ENCODE measurements around the gene JUNB. TPM values are rescaled to one million over a fixed set of nuclear protein-coding genes. Genes with fewer than 3 reads are reported as not detected.
A peak's percentile ranks its signal among the peaks of the same experiment; 100 is the strongest.

Gene JUNB
- total and polyA plus RNA-seq, 2 of the 13 experiments (the other 11 are each of a cell fraction or from before 2014, with no cell fraction given) = 7.7 to 8.2 TPM

DNA sequence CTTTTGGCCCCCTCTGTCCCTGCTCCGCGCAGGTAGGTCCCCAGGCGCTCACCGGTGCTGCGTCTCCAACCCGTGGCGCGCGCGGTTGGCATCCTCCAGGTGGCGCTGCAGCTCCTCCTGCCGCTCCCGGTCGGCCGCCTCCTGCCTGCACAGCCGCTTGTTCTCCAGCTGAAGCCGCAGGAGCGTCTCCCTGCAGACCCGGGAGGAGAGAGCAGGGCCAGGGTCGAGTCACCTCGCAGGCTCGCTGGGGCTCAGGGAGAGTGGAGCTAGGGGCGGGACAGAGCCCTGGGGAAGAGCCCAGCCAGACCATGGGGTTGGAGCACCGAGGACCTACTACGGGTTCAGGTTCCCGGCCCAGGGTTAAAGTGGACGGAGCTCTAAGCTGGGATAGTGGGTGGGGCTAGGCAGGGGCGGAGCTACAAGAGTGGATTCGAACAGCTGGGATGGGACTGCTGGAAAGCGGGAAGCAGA, 25.2 kb upstream of the JUNB start (continued):
- TF ChIP-seq, protein P1, sequence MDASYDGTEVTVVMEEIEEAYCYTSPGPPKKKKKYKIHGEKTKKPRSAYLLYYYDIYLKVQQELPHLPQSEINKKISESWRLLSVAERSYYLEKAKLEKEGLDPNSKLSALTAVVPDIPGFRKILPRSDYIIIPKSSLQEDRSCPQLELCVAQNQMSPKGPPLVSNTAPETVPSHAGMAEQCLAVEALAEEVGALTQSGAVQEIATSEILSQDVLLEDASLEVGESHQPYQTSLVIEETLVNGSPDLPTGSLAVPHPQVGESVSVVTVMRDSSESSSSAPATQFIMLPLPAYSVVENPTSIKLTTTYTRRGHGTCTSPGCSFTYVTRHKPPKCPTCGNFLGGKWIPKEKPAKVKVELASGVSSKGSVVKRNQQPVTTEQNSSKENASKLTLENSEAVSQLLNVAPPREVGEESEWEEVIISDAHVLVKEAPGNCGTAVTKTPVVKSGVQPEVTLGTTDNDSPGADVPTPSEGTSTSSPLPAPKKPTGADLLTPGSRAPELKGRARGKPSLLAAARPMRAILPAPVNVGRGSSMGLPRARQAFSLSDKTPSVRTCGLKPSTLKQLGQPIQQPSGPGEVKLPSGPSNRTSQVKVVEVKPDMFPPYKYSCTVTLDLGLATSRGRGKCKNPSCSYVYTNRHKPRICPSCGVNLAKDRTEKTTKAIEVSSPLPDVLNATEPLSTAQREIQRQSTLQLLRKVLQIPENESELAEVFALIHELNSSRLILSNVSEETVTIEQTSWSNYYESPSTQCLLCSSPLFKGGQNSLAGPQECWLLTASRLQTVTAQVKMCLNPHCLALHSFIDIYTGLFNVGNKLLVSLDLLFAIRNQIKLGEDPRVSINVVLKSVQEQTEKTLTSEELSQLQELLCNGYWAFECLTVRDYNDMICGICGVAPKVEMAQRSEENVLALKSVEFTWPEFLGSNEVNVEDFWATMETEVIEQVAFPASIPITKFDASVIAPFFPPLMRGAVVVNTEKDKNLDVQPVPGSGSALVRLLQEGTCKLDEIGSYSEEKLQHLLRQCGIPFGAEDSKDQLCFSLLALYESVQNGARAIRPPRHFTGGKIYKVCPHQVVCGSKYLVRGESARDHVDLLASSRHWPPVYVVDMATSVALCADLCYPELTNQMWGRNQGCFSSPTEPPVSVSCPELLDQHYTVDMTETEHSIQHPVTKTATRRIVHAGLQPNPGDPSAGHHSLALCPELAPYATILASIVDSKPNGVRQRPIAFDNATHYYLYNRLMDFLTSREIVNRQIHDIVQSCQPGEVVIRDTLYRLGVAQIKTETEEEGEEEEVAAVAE (CRISPR knock-in tag; IDR thresholded peaks at IDR 0.05; ENCODE audit: borderline replicate concordance) = no peak
- TF ChIP-seq SNAPC2 (CRISPR knock-in tag; IDR thresholded peaks at IDR 0.05) (no peak), NFYB (CRISPR knock-in tag; IDR thresholded peaks at IDR 0.05) (no peak), BRD4 (CRISPR knock-in tag; IDR thresholded peaks at IDR 0.05) (no peak), AGO1 (IDR thresholded peaks at IDR 0.05; ENCODE audit: low read depth, low read length, poor library complexity, severe bottlenecking) (peak; percentile 65), ZNF761 (CRISPR knock-in tag; conservative IDR thresholded peaks at IDR 0.05) (peak; percentile 66; the same call in 1 of the 2 replicates)
- TF ChIP-seq, protein P2, sequence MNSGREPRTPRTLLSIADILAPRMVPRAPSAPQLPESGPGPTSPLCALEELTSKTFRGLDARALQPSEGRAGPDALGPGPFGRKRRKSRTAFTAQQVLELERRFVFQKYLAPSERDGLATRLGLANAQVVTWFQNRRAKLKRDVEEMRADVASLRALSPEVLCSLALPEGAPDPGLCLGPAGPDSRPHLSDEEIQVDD (CRISPR knock-in tag; IDR thresholded peaks at IDR 0.05; ENCODE audit: borderline replicate concordance) = no peak
- TF ChIP-seq, protein P3, sequence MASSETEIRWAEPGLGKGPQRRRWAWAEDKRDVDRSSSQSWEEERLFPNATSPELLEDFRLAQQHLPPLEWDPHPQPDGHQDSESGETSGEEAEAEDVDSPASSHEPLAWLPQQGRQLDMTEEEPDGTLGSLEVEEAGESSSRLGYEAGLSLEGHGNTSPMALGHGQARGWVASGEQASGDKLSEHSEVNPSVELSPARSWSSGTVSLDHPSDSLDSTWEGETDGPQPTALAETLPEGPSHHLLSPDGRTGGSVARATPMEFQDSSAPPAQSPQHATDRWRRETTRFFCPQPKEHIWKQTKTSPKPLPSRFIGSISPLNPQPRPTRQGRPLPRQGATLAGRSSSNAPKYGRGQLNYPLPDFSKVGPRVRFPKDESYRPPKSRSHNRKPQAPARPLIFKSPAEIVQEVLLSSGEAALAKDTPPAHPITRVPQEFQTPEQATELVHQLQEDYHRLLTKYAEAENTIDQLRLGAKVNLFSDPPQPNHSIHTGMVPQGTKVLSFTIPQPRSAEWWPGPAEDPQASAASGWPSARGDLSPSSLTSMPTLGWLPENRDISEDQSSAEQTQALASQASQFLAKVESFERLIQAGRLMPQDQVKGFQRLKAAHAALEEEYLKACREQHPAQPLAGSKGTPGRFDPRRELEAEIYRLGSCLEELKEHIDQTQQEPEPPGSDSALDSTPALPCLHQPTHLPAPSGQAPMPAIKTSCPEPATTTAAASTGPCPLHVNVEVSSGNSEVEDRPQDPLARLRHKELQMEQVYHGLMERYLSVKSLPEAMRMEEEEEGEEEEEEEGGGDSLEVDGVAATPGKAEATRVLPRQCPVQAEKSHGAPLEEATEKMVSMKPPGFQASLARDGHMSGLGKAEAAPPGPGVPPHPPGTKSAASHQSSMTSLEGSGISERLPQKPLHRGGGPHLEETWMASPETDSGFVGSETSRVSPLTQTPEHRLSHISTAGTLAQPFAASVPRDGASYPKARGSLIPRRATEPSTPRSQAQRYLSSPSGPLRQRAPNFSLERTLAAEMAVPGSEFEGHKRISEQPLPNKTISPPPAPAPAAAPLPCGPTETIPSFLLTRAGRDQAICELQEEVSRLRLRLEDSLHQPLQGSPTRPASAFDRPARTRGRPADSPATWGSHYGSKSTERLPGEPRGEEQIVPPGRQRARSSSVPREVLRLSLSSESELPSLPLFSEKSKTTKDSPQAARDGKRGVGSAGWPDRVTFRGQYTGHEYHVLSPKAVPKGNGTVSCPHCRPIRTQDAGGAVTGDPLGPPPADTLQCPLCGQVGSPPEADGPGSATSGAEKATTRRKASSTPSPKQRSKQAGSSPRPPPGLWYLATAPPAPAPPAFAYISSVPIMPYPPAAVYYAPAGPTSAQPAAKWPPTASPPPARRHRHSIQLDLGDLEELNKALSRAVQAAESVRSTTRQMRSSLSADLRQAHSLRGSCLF (CRISPR knock-in tag; IDR thresholded peaks at IDR 0.05; ENCODE audit: borderline replicate concordance) = no peak
- TF ChIP-seq, protein P4, sequence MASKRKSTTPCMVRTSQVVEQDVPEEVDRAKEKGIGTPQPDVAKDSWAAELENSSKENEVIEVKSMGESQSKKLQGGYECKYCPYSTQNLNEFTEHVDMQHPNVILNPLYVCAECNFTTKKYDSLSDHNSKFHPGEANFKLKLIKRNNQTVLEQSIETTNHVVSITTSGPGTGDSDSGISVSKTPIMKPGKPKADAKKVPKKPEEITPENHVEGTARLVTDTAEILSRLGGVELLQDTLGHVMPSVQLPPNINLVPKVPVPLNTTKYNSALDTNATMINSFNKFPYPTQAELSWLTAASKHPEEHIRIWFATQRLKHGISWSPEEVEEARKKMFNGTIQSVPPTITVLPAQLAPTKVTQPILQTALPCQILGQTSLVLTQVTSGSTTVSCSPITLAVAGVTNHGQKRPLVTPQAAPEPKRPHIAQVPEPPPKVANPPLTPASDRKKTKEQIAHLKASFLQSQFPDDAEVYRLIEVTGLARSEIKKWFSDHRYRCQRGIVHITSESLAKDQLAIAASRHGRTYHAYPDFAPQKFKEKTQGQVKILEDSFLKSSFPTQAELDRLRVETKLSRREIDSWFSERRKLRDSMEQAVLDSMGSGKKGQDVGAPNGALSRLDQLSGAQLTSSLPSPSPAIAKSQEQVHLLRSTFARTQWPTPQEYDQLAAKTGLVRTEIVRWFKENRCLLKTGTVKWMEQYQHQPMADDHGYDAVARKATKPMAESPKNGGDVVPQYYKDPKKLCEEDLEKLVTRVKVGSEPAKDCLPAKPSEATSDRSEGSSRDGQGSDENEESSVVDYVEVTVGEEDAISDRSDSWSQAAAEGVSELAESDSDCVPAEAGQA (IDR thresholded peaks at IDR 0.05; ENCODE audit: low read depth) = no peak
- TF ChIP-seq, protein P4 (CRISPR knock-in tag; IDR thresholded peaks at IDR 0.05; ENCODE audit: borderline replicate concordance) = no peak
- TF ChIP-seq, protein P5, sequence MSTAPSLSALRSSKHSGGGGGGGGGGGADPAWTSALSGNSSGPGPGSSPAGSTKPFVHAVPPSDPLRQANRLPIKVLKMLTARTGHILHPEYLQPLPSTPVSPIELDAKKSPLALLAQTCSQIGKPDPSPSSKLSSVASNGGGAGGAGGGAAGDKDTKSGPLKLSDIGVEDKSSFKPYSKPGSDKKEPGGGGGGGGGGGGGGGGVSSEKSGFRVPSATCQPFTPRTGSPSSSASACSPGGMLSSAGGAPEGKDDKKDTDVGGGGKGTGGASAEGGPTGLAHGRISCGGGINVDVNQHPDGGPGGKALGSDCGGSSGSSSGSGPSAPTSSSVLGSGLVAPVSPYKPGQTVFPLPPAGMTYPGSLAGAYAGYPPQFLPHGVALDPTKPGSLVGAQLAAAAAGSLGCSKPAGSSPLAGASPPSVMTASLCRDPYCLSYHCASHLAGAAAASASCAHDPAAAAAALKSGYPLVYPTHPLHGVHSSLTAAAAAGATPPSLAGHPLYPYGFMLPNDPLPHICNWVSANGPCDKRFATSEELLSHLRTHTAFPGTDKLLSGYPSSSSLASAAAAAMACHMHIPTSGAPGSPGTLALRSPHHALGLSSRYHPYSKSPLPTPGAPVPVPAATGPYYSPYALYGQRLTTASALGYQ (CRISPR knock-in tag; IDR thresholded peaks at IDR 0.05) = no peak

Data from HepG2 (cell line).